ENCODE data around the gene USP13.
"Not testable (repeated sequence)": the region's sequence is repeated elsewhere in the genome, so short reads cannot be mapped to it uniquely, and the experiment has no call there.

USP13 gene

GRCh38 chr3:179660872-179661271 lies 8.0 kb downstream of the USP13 start:
- DNase-seq, result no peak

GRCh38 chr3:179661777-179662176 lies 8.9 kb downstream of the USP13 start:
- no peak for DNase-seq

- DNase-seq, result no peak
Observed at GRCh38 chr3:179663093-179663492, 10.3 kb downstream of the USP13 start.

- DNase-seq, result no peak
Observed at GRCh38 chr3:179666030-179666429, 13.2 kb downstream of the USP13 start.

GRCh38 chr3:179666436-179667035 lies 13.7 kb downstream of the USP13 start:
- no peak for DNase-seq

- no peak for DNase-seq
Observed at GRCh38 chr3:179668429-179668828, 15.6 kb downstream of the USP13 start.

- DNase-seq, result no peak
Observed at GRCh38 chr3:179670311-179670710, 17.5 kb downstream of the USP13 start.

- no peak for DNase-seq
Observed at GRCh38 chr3:179671309-179671708, 18.5 kb downstream of the USP13 start.

GRCh38 chr3:179671747-179672242 lies 19.0 kb downstream of the USP13 start:
- no peak for DNase-seq

GRCh38 chr3:179672918-179673317 lies 20.1 kb downstream of the USP13 start:
- DNase-seq, result no peak

GRCh38 chr3:179673523-179673922 lies 20.7 kb downstream of the USP13 start:
- DNase-seq, result no peak

GRCh38 chr3:179676081-179676480 lies 23.2 kb downstream of the USP13 start:
- no peak for DNase-seq

- DNase-seq, result no peak
Observed at GRCh38 chr3:179677884-179678283, 25.0 kb downstream of the USP13 start.

GRCh38 chr3:179681492-179682263 lies 28.8 kb downstream of the USP13 start:
- no peak for DNase-seq

GRCh38 chr3:179682426-179683080 lies 29.7 kb downstream of the USP13 start:
- DNase-seq, result no peak

GRCh38 chr3:179683286-179683685 lies 30.4 kb downstream of the USP13 start:
- not testable (repeated sequence) for DNase-seq

GRCh38 chr3:179687967-179688535 lies 35.2 kb downstream of the USP13 start:
- DNase-seq, result no peak

- DNase-seq, result no peak
Observed at GRCh38 chr3:179688850-179689249, 36.0 kb downstream of the USP13 start.

- no peak for DNase-seq
Observed at GRCh38 chr3:179694731-179695130, 41.9 kb downstream of the USP13 start.

GRCh38 chr3:179695672-179696313 lies 43.0 kb downstream of the USP13 start:
- no peak for DNase-seq

GRCh38 chr3:179697736-179698332 lies 45.0 kb downstream of the USP13 start:
- no peak for DNase-seq

GRCh38 chr3:179700716-179701115 lies 47.9 kb downstream of the USP13 start:
- no peak for DNase-seq
